OCI-LY7 (cell line): ENCODE results near the gene SULT6B1. TPM values are rescaled to one million over a fixed set of nuclear protein-coding genes. Genes with fewer than 3 reads are reported as not detected.

Experiments used
- BruUV-seq: library from RNA; stranded (reverse); fragments of 400-500 nt; replicated peaks from 2 replicates; lab custom pipeline; 2021; lab: Mats Ljungman, UMichigan
- CTCF ChIA-PET: fragments of 300-600 bp; sonication (Branson Sonifier 250); formaldehyde crosslinking; loops from one replicate; lab custom pipeline; 2022; ENCODE audit warnings: antibody characterized with exemption; ENCODE audit not compliant: unreplicated experiment; lab: Charles Lee
- POLR2A ChIA-PET: fragments of 300-600 bp; sonication (Branson Sonifier 250); formaldehyde crosslinking; loops from one replicate; lab custom pipeline; 2022; ENCODE audit warnings: antibody characterized with exemption; lab: Charles Lee
- DNase-seq: peaks from one replicate; pipeline ENCODE4 v3.0.0-alpha.2; 2015; ENCODE audit warnings: low spot score
- H2AFZ ChIP-seq: fragments of 200-600 bp; sonication (generic), shearing (Covaris generic); 2 replicates; pipeline ENCODE4 v1.6.1; 2014; ENCODE audit warnings: mild to moderate bottlenecking, antibody characterized with exemption, low read length, moderate library complexity
- H3K27ac ChIP-seq: fragments of 200-600 bp; sonication (generic); 2 replicates; pipeline ENCODE4 v1.5.1; 2014; ENCODE audit warnings: mixed run types, low read depth, mild to moderate bottlenecking, moderate library complexity, low read length, inconsistent platforms; ENCODE audit not compliant: poor library complexity, severe bottlenecking
- H3K36me3 ChIP-seq: fragments of 200-600 bp; sonication (generic); 2 replicates; pipeline ENCODE4 v1.6.1; 2014; ENCODE audit warnings: mild to moderate bottlenecking, antibody characterized with exemption, low read length, moderate library complexity, mixed read lengths; ENCODE audit not compliant: insufficient read depth
- H3K4me1 ChIP-seq: fragments of 200-600 bp; sonication (generic); 2 replicates; pipeline ENCODE4 v1.5.1; 2014; ENCODE audit warnings: mild to moderate bottlenecking, low read length; ENCODE audit not compliant: insufficient read depth, poor library complexity, severe bottlenecking
- H3K4me2 ChIP-seq: fragments of 200-600 bp; sonication (generic); 2 replicates; pipeline ENCODE4 v1.6.1; 2014; ENCODE audit warnings: mild to moderate bottlenecking, low read length
- H3K4me3 ChIP-seq: fragments of 200-600 bp; sonication (generic); 2 replicates; pipeline ENCODE4 v1.5.1; 2014; ENCODE audit warnings: mild to moderate bottlenecking, low read depth, low read length; ENCODE audit not compliant: poor library complexity, severe bottlenecking
- H3K79me2 ChIP-seq: fragments of 200-600 bp; sonication (generic); 2 replicates; pipeline ENCODE4 v1.6.1; 2016; ENCODE audit warnings: low read depth, mild to moderate bottlenecking, low read length, moderate library complexity, mixed read lengths; ENCODE audit not compliant: insufficient read depth
- H3K9me2 ChIP-seq: fragments of 200-600 bp; sonication (generic); 2 replicates; pipeline ENCODE4 v1.6.1; 2016; ENCODE audit warnings: mild to moderate bottlenecking, low read length, mixed read lengths; ENCODE audit not compliant: insufficient read depth
- H3K9me3 ChIP-seq: fragments of 200-600 bp; sonication (generic); 2 replicates; pipeline ENCODE4 v1.6.1; 2014; ENCODE audit warnings: mild to moderate bottlenecking, mixed run types, low read length, mixed read lengths
- H4K20me1 ChIP-seq: fragments of 200-600 bp; sonication (generic); 2 replicates; pipeline ENCODE4 v1.6.1; 2014; ENCODE audit warnings: mild to moderate bottlenecking, antibody characterized with exemption, low read length, moderate library complexity, mixed read lengths; ENCODE audit not compliant: insufficient read depth
- CTCF ChIP-seq: fragments of 200-600 bp; sonication (generic); conservative IDR thresholded peaks from 2 replicates; pipeline ENCODE4 v1.5.1; 2014; ENCODE audit warnings: mild to moderate bottlenecking, antibody characterized with exemption, low read length, moderate library complexity, mixed read lengths
- EZH2phosphoT487 ChIP-seq: fragments of 200-600 bp; sonication (generic); IDR thresholded peaks from 2 replicates; pipeline ENCODE4 v1.6.1; 2018; ENCODE audit warnings: low read depth, borderline replicate concordance, mild to moderate bottlenecking, mixed run types, antibody characterized with exemption, low read length, moderate library complexity, mixed read lengths
- intact Hi-C: fragments of 100-400 bp; cut with micrococcal nuclease; formaldehyde crosslinking; loops from one replicate; pipeline ENCODE4 v1.10.0; 2022; ENCODE audit not compliant: unreplicated experiment
- total RNA-seq, 2 experiments: library from RNA; depleted of rRNA in 1 of 2; stranded (reverse); fragments of >200 nt in 1 of 2; shearing (Covaris generic) in 1 of 2; gene quantifications; 2 replicates each; pipeline ENCODE4 v1.2.3, GENCODE V29; 2014 to 2022

SULT6B1 gene
- total RNA-seq, 2 experiments from 2014 or later: not detected

DNA sequence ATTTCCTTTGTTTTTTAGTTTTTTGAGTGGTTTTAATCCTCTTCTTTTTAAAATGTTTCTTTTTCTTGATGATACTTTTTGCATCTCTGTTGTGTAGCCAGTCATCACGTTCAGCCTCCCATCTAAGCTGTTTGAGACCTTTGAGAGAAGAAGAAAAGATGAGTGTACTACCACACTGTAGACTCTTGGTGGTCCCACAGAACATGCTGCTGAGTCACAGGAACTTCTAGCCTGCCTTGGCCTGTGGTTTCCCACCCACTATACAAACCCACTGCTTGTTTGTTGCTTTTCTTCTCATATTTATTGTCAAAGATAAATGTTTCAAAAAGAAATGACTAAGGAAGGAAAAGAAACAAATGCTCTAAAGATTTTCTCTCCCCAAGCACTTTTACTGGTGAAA is 13.3 kb upstream of the SULT6B1 start:
- DNase-seq: peak; percentile 16
- peaks cover 76% of the 10 kb centered on the region for H3K36me3 ChIP-seq
- POLR2A ChIA-PET: interaction anchor here (0.6 to 2.1 kb wide), 4 partner anchors 11 to 210 kb away, joined by 3 to 7 read pairs (median 4); no protein-coding TSS in a partner anchor

GRCh38 chr2:37201208-37201607 is 12.7 kb upstream of the SULT6B1 start:
- no peak overlapping the region for H3K4me3 ChIP-seq
- H3K36me3 ChIP-seq: peaks cover 71% of the 10 kb centered on the region
- H3K4me2 ChIP-seq: no peak overlapping the region
- ChIA-PET POLR2A (interaction anchor here (0.6 to 2.1 kb wide), 5 partner anchors 12 to 209 kb away, joined by 3 to 7 read pairs (median 4); no protein-coding TSS in a partner anchor), CTCF (no interaction called here)
- no peaks in the 10 kb centered on the region for H3K9me2 ChIP-seq
- DNase-seq: no peak
- no peaks in the 10 kb centered on the region for H4K20me1 ChIP-seq
- peaks cover 89% of the 10 kb centered on the region for H3K79me2 ChIP-seq
- intact Hi-C loops: no loop called here
- peaks cover 19% of the 10 kb centered on the region for H3K4me1 ChIP-seq
- H3K27ac ChIP-seq: no peak overlapping the region
- BruUV-seq: no TSS peak
- H2AFZ ChIP-seq: no peak overlapping the region
- H3K9me3 ChIP-seq: peaks cover 11% of the 10 kb centered on the region; the same call in 1 of the 2 replicates
- no peak for TF ChIP-seq EZH2phosphoT487
- no peak for TF ChIP-seq CTCF

More for the DNA sequence above, 13.3 kb upstream of the SULT6B1 start:
- BruUV-seq: TSS peak; percentile 10
- Histone ChIP-seq H3K4me2 (no peak overlapping the region), H3K79me2 (peaks cover 92% of the 10 kb centered on the region), H3K27ac (no peak overlapping the region), H3K4me1 (peaks cover 19% of the 10 kb centered on the region), H3K4me3 (no peak overlapping the region), H3K9me3 (peaks cover 11% of the 10 kb centered on the region; the same call in 1 of the 2 replicates), H4K20me1 (no peaks in the 10 kb centered on the region), H3K9me2 (no peaks in the 10 kb centered on the region), H2AFZ (no peak overlapping the region)
- CTCF ChIA-PET: no interaction called here
- TF ChIP-seq EZH2phosphoT487 (no peak), CTCF (no peak)
- intact Hi-C loops: no loop called here

- peak overlapping the region; percentile 91 for H3K4me2 ChIP-seq
- ChIA-PET CTCF (no interaction called here), POLR2A (interaction anchor here (0.6 to 1.4 kb wide), 7 partner anchors 13 to 1511 kb away, joined by 3 to 5 read pairs (median 4); no protein-coding TSS in a partner anchor)
- BruUV-seq: no TSS peak
- TF ChIP-seq EZH2phosphoT487 (no peak), CTCF (no peak)
- peak overlapping the region; percentile 56 for H3K27ac ChIP-seq
- H3K79me2 ChIP-seq: peaks cover 64% of the 10 kb centered on the region
- H2AFZ ChIP-seq: no peak overlapping the region
- H3K4me1 ChIP-seq: peaks cover 23% of the 10 kb centered on the region
- intact Hi-C loops: loop anchor here (5.0 kb wide), 2 partner anchors 124 to 231 kb away; partner anchors contain the start of genes PRKD3 and STRN
- peaks cover 45% of the 10 kb centered on the region for H3K36me3 ChIP-seq
- H3K9me3 ChIP-seq: peaks cover 12% of the 10 kb centered on the region; the same call in 1 of the 2 replicates
- H4K20me1 ChIP-seq: no peaks in the 10 kb centered on the region
- H3K9me2 ChIP-seq: no peaks in the 10 kb centered on the region
- no peak for DNase-seq
- H3K4me3 ChIP-seq: peak overlapping the region; percentile 79
Measured at GRCh38 chr2:37198681-37199065, 10.2 kb upstream of the SULT6B1 start.
